GM04503 (cell line): ENCODE data around the gene KLK3.
"Not testable (repeated sequence)": the region's sequence is repeated elsewhere in the genome, so short reads cannot be mapped to it uniquely, and the experiment has no call there.

Experiments
- DNase-seq: peaks from one replicate; pipeline ENCODE4 v3.0.0-alpha.2; 2012; ENCODE audit warnings: low read depth

The KLK3 gene

GRCh38 chr19:50861496-50862286, 7.0 kb downstream of the KLK3 start:
- DNase-seq = no peak

- DNase-seq = no peak
Observed at GRCh38 chr19:50869479-50869878, 14.8 kb downstream of the KLK3 start.

- no peak for DNase-seq
Observed at GRCh38 chr19:50870417-50871089, 15.8 kb downstream of the KLK3 start.

- no peak for DNase-seq
Observed at GRCh38 chr19:50873056-50873455, 18.3 kb downstream of the KLK3 start, which contains the start of gene KLK2. Gene KLK2, plus strand, starts transcription at chr19:50873439. Its CDS starts 35 bp downstream, at chr19:50873474.

GRCh38 chr19:50874211-50874610, 19.5 kb downstream of the KLK3 start:
- no peak for DNase-seq

- DNase-seq = no peak
Observed at GRCh38 chr19:50875795-50876422, 21.2 kb downstream of the KLK3 start.

- no peak for DNase-seq
Observed at GRCh38 chr19:50876456-50876855, 21.7 kb downstream of the KLK3 start.

- no peak for DNase-seq
Observed at GRCh38 chr19:50877338-50877737, 22.6 kb downstream of the KLK3 start.

GRCh38 chr19:50878851-50879250, 24.1 kb downstream of the KLK3 start:
- no peak for DNase-seq

GRCh38 chr19:50880241-50880640, 25.5 kb downstream of the KLK3 start:
- no peak for DNase-seq

GRCh38 chr19:50882188-50882587, 27.5 kb downstream of the KLK3 start:
- no peak for DNase-seq

- no peak for DNase-seq
Observed at GRCh38 chr19:50889638-50890037, 34.9 kb downstream of the KLK3 start.

GRCh38 chr19:50890422-50891252, 35.9 kb downstream of the KLK3 start:
- DNase-seq = no peak

- no peak for DNase-seq
Observed at GRCh38 chr19:50891253-50891625, 36.5 kb downstream of the KLK3 start.

GRCh38 chr19:50893047-50893736, 38.5 kb downstream of the KLK3 start:
- no peak for DNase-seq

GRCh38 chr19:50894478-50895356, 40.0 kb downstream of the KLK3 start:
- DNase-seq = no peak

GRCh38 chr19:50896089-50896590, 41.4 kb downstream of the KLK3 start:
- DNase-seq = not testable (repeated sequence)

GRCh38 chr19:50896591-50897190, 42.0 kb downstream of the KLK3 start:
- DNase-seq = no peak

- no peak for DNase-seq
Observed at GRCh38 chr19:50897191-50897607, 42.5 kb downstream of the KLK3 start.

GRCh38 chr19:50897612-50898011, 42.9 kb downstream of the KLK3 start:
- DNase-seq = no peak
